SK-N-MC (cell line): ENCODE results near the gene ZNF593.

Experiments used
- EZH2 ChIP-seq: fragments of 200-600 bp; sonication (generic); IDR thresholded peaks from one replicate; pipeline ENCODE4 v1.6.1; 2017; ENCODE audit warnings: antibody characterized with exemption
- POLR2AphosphoS5 ChIP-seq: IDR thresholded peaks from 2 replicates; pipeline ENCODE4 v1.6.1; 2012; ENCODE audit warnings: mild to moderate bottlenecking, low read depth, low read length, borderline replicate concordance

- no peak for TF ChIP-seq POLR2AphosphoS5
- TF ChIP-seq EZH2: no peak
These were observed 15.7 kb upstream of the ZNF593 start for GRCh38 chr1:26153966-26154532.
